BJ (cell line): ENCODE measurements around the gene TRIM17. TPM values are rescaled to one million over a fixed set of nuclear protein-coding genes. Genes with fewer than 3 reads are reported as not detected.

Source experiments
- CTCF ChIA-PET: fragments of 350-600 bp; formaldehyde crosslinking; extraction: SDS; loops from one replicate; lab custom pipeline; 2021; ENCODE audit warnings: antibody characterized with exemption, inconsistent platforms; lab: Yijun Ruan, JAX
- POLR2A ChIA-PET: fragments of 300-600 bp; sonication (Branson Sonifier 250); formaldehyde crosslinking; extraction: SDS; loops from one replicate; lab custom pipeline; 2021; ENCODE audit warnings: antibody characterized with exemption; lab: Charles Lee
- DNase-seq: peaks from one replicate; pipeline ENCODE4 v3.0.0-alpha.2; 2011; ENCODE audit warnings: low read depth
- H3K27me3 ChIP-seq: 2 replicates; pipeline ENCODE4 v1.6.0; 2011; ENCODE audit warnings: low read length; ENCODE audit not compliant: control insufficient read depth, insufficient read depth
- H3K36me3 ChIP-seq: 2 replicates; pipeline ENCODE4 v1.5.1; 2011; ENCODE audit warnings: low read length; ENCODE audit not compliant: control insufficient read depth, insufficient read depth
- H3K4me3 ChIP-seq: 2 replicates; pipeline ENCODE4 v1.5.1; 2011; ENCODE audit warnings: low read depth, mild to moderate bottlenecking, control low read depth, low read length
- CTCF ChIP-seq: IDR thresholded peaks from 2 replicates; pipeline ENCODE4 v1.5.1; 2011; ENCODE audit warnings: low read depth, mild to moderate bottlenecking, control low read depth, inconsistent platforms, low read length, moderate library complexity; ENCODE audit not compliant: insufficient read depth
- polyA plus RNA-seq: library from polyadenylated mRNA; depleted of rRNA; stranded (reverse); fragments of >200 nt; gene quantifications from 2 replicates; pipeline ENCODE4 v1.2.3, GENCODE V29; 2011

TRIM17 gene
- polyA plus RNA-seq, 1 experiment: 0.55 TPM

- Histone ChIP-seq H3K4me3 (no peak overlapping the region), H3K27me3 (no peaks in the 10 kb centered on the region), H3K36me3 (no peaks in the 10 kb centered on the region; the same call in 1 of the 2 replicates)
- DNase-seq: no peak
- ChIA-PET CTCF (interaction anchor here (1.8 kb wide), 1 partner anchor 26 kb away, joined by 4 read pairs; no protein-coding TSS in a partner anchor), POLR2A (no interaction called here)
- TF ChIP-seq CTCF: no peak
These were observed 13.6 kb upstream of the TRIM17 start for GRCh38 chr1:228430243-228430642.

GRCh38 chr1:228429698-228430097, 13.0 kb upstream of the TRIM17 start:
- TF ChIP-seq CTCF: no peak
- H3K36me3 ChIP-seq: peaks cover 1% of the 10 kb centered on the region; the same call in 1 of the 2 replicates
- POLR2A ChIA-PET: no interaction called here
- CTCF ChIA-PET: no interaction called here
- DNase-seq: no peak
- H3K4me3 ChIP-seq: no peak overlapping the region
- no peaks in the 10 kb centered on the region for H3K27me3 ChIP-seq

- ChIA-PET POLR2A (no interaction called here), CTCF (no interaction called here)
- DNase-seq: no peak
- no peaks in the 10 kb centered on the region for H3K27me3 ChIP-seq
- peaks cover 2% of the 10 kb centered on the region; the same call in 1 of the 2 replicates for H3K36me3 ChIP-seq
- H3K4me3 ChIP-seq: no peak overlapping the region
- no peak for TF ChIP-seq CTCF
These were observed 12.3 kb upstream of the TRIM17 start for GRCh38 chr1:228429007-228429406.

GRCh38 chr1:228428412-228428811, 11.8 kb upstream of the TRIM17 start:
- Histone ChIP-seq H3K36me3 (peaks cover 2% of the 10 kb centered on the region; the same call in 1 of the 2 replicates), H3K27me3 (no peaks in the 10 kb centered on the region), H3K4me3 (no peak overlapping the region)
- POLR2A ChIA-PET: no interaction called here
- CTCF ChIA-PET: no interaction called here
- no peak for TF ChIP-seq CTCF
- no peak for DNase-seq

GRCh38 chr1:228426518-228427175, 10.0 kb upstream of the TRIM17 start:
- ChIA-PET POLR2A (no interaction called here), CTCF (interaction anchor here (1.5 kb wide), 1 partner anchor 10 kb away, joined by 3 read pairs; no protein-coding TSS in a partner anchor)
- Histone ChIP-seq H3K36me3 (peaks cover 2% of the 10 kb centered on the region; the same call in 1 of the 2 replicates), H3K27me3 (no peaks in the 10 kb centered on the region), H3K4me3 (no peak overlapping the region)
- no peak for TF ChIP-seq CTCF
- no peak for DNase-seq
